HepG2 (cell line): ENCODE results near the gene HDLBP. TPM values are rescaled to one million over a fixed set of nuclear protein-coding genes. Genes with fewer than 3 reads are reported as not detected.

Experiments
- ATAC-seq: fragments of 200-7000 bp; cut with Tn5 transposase; 3 replicates; pipeline ENCODE4 v1.9.1; 2020; ENCODE audit warnings: mild to moderate bottlenecking, moderate library complexity
- BruUV-seq: library from RNA; stranded (reverse); fragments of 400-500 nt; replicated peaks from 2 replicates; lab custom pipeline; 2021; lab: Mats Ljungman, UMichigan
- CTCF ChIA-PET: fragments of 300-600 bp; formaldehyde crosslinking; extraction: SDS; loops from one replicate; lab custom pipeline; 2021; ENCODE audit warnings: low total read pairs, inconsistent platforms, low intra/inter-chr PET ratio; lab: Yijun Ruan, JAX
- POLR2A ChIA-PET: fragments of 350-600 bp; sonication (Branson Sonifier 250); formaldehyde crosslinking; loops from one replicate; lab custom pipeline; 2020; ENCODE audit warnings: antibody characterized with exemption, inconsistent platforms; lab: Yijun Ruan, JAX
- DNase-seq: peaks from one replicate; pipeline ENCODE4 v3.0.0-alpha.2; 2015; ENCODE audit warnings: low spot score
- FAIRE-seq: peaks from 3 replicates; lab custom pipeline; 2011; peaks lifted over from hg19 to GRCh38; lab: Jason Lieb, UNC
- H2AFZ ChIP-seq: one replicate; pipeline ENCODE4 v1.6.1; 2011; ENCODE audit warnings: low read length, inconsistent platforms
- H3K27ac ChIP-seq: fragments of 300-600 bp; 3 replicates; pipeline ENCODE4 v1.8.0; 2011; ENCODE audit warnings: mixed run types, mild to moderate bottlenecking, mixed read lengths, low read length, inconsistent platforms; ENCODE audit not compliant: insufficient read depth; ENCODE audit errors: extremely low read length
- H3K27me3 ChIP-seq, 2 experiments: fragments of 200-600 bp in 1 of 2; 2 replicates in 1 of 2; 3 replicates in 1 of 2; pipeline versions ENCODE4 v1.6.0 to v1.8.0; 2011; ENCODE audit warnings: low read length in 2 of 2, mild to moderate bottlenecking in 2 of 2, moderate library complexity in 2 of 2, inconsistent platforms in 1 of 2; ENCODE audit not compliant: insufficient read depth in 2 of 2, control insufficient read depth in 1 of 2
- H3K36me3 ChIP-seq, 2 experiments: fragments of 200-600 bp in 1 of 2; replicated peaks in 1 of 2; 2 replicates in 1 of 2; 3 replicates in 1 of 2; pipeline versions ENCODE4 v1.5.1 to v1.8.0; 2011; ENCODE audit warnings: low read length in 2 of 2, inconsistent platforms in 1 of 2; ENCODE audit not compliant: insufficient read depth in 2 of 2, control insufficient read depth in 1 of 2
- H3K4me1 ChIP-seq: 2 replicates; pipeline ENCODE4 v1.5.1; 2012; ENCODE audit warnings: low read length, inconsistent platforms; ENCODE audit not compliant: insufficient read depth
- H3K4me2 ChIP-seq: 2 replicates; pipeline ENCODE4 v1.6.0; 2011; ENCODE audit warnings: low read depth, low read length, inconsistent platforms
- H3K4me3 ChIP-seq, 3 experiments: fragments of 200-600 bp in 1 of 3; sonication (generic), shearing (Covaris generic) in 1 of 3; replicated peaks in 1 of 3; 2 replicates each; pipeline ENCODE4 v1.5.1; 2011 to 2016; ENCODE audit warnings: low read length in 3 of 3, inconsistent platforms in 2 of 3, low read depth in 2 of 3, mild to moderate bottlenecking in 2 of 3, control low read depth in 1 of 3, mixed read lengths in 1 of 3; ENCODE audit not compliant: insufficient read depth in 1 of 3
- H3K79me2 ChIP-seq: one replicate; pipeline ENCODE4 v1.6.1; 2011; ENCODE audit warnings: low read length, inconsistent platforms; ENCODE audit not compliant: insufficient read depth
- H3K9ac ChIP-seq: 2 replicates; pipeline ENCODE4 v1.6.0; 2011; ENCODE audit warnings: mild to moderate bottlenecking, low read depth, low read length, inconsistent platforms; ENCODE audit not compliant: insufficient read depth
- H3K9me3 ChIP-seq: 2 replicates; pipeline ENCODE4 v1.5.1; 2012; ENCODE audit warnings: mild to moderate bottlenecking, low read length
- H4K20me1 ChIP-seq: 2 replicates; pipeline ENCODE4 v1.6.0; 2011; ENCODE audit warnings: inconsistent platforms, mild to moderate bottlenecking, low read length, moderate library complexity; ENCODE audit not compliant: insufficient read depth
- ARID4A ChIP-seq: sonication (generic); formaldehyde crosslinking; IDR thresholded peaks from 2 replicates; pipeline ENCODE4 v1.5.0; 2020; ENCODE audit warnings: mild to moderate bottlenecking, missing genetic modification reagents, borderline replicate concordance
- HMG20A ChIP-seq: IDR thresholded peaks from 2 replicates; pipeline ENCODE4 v1.6.1; 2016; ENCODE audit warnings: borderline replicate concordance
- MIER3 ChIP-seq: IDR thresholded peaks from 2 replicates; pipeline ENCODE4 v1.6.1; 2016; ENCODE audit warnings: missing compliant biosample characterization, borderline replicate concordance
- PRPF4 ChIP-seq: fragments of 200-400 bp; formaldehyde crosslinking; IDR thresholded peaks from 2 replicates; pipeline ENCODE4 v1.6.1; 2016; ENCODE audit warnings: low read length, low read depth; ENCODE audit not compliant: poor library complexity, severe bottlenecking
- WGBS: methylation state at CpG from one replicate; pipeline ENCODE4 v1.1.6; 2017; ENCODE audit warnings: low lambda C conversion rate; 5-methylcytosine and 5-hydroxymethylcytosine counted together
- in situ Hi-C: cut with HindIII; loops from 2 replicates; pipeline ENCODE4 v1.10.0; 2017; ENCODE audit warnings: low pct_unique_long_range_greater_than_20kb; ENCODE audit not compliant: extremely low pct_ligation_motif_present
- intact Hi-C: fragments of 100-400 bp; cut with micrococcal nuclease; formaldehyde crosslinking; loops from one replicate; pipeline ENCODE4 v1.10.0; 2022; ENCODE audit not compliant: unreplicated experiment
- polyA plus RNA-seq, 8 experiments: library from polyadenylated mRNA; depleted of rRNA in 3 of 8; stranded (reverse) in 7 of 8; unstranded in 1 of 8; fragments of >200 nt; fragmentation: Illumina TruSeq in 4 of 8; extraction: Trizol in 4 of 8; gene quantifications; 2 replicates each; pipeline versions ENCODE4 v1.2.1 to v1.2.3, GENCODE V29; 2011 to 2016; ENCODE audit warnings: low read depth in 4 of 8, missing spikeins in 1 of 8, mixed read lengths in 1 of 8; ENCODE audit not compliant: insufficient read depth in 1 of 8
- total RNA-seq, 5 experiments: library from RNA; depleted of rRNA; stranded (reverse); fragments of >200 nt; fragmentation: Illumina TruSeq; extraction: Trizol; gene quantifications; 2 replicates each; pipeline ENCODE4 v1.2.3, GENCODE V29; 2016; ENCODE audit warnings: low read depth in 1 of 5

HDLBP gene
- total and polyA plus RNA-seq, 2 of the 13 experiments (the other 11 are each of a cell fraction or from before 2014, with no cell fraction given) = 464 to 707 TPM

GRCh38 chr2:241312082-241312481 is 3.4 kb downstream of the HDLBP start (continued):
- TF ChIP-seq ARID4A (CRISPR knock-in tag) = 0 out of 2 replicates have a peak, but pooled peaks have one; percentile 1
- no peak for TF ChIP-seq MIER3 (CRISPR knock-in tag)

GRCh38 chr2:241310917-241311566 is 4.4 kb downstream of the HDLBP start:
- Histone ChIP-seq H3K79me2 (peaks cover 89% of the 10 kb centered on the region), H3K36me3 (peaks cover 0 to 5% of the 10 kb centered on the region in 2 experiments; a peak in 4 of 5 replicates), H3K27ac (peak overlapping the region; percentile 31), H3K4me2 (peak overlapping the region; percentile 96; the same call in 1 of the 2 replicates), H3K4me1 (peaks cover 72% of the 10 kb centered on the region), H3K9me3 (no peaks in the 10 kb centered on the region), H2AFZ (no peak overlapping the region), H3K4me3 (no peak overlapping the region), H3K27me3 (no peaks in the 10 kb centered on the region; a peak in 1 of 5 replicates), H4K20me1 (peaks cover 40% of the 10 kb centered on the region), H3K9ac (no peak overlapping the region)
- in situ Hi-C loops = no loop called here
- ATAC-seq (no peak), FAIRE-seq (no peak), DNase-seq (no peak)
- WGBS = 96% methylated on average over 13 of the region's 13 CpGs
- CTCF ChIA-PET = no interaction called here
- intact Hi-C loops = no loop called here
- TF ChIP-seq HMG20A (CRISPR knock-in tag) = no peak
- TF ChIP-seq PRPF4 = peak; percentile 40
- no TSS peak for BruUV-seq
- POLR2A ChIA-PET = no interaction called here
